T-cell (primary cell): ENCODE results near the gene GNS. TPM values are rescaled to one million over a fixed set of nuclear protein-coding genes. Genes with fewer than 3 reads are reported as not detected.

Source experiments
- ATAC-seq, 4 experiments: fragments of 200-7000 bp in 3 of 4; fragments of 150-1000 bp in 1 of 4; cut with Tn5 transposase; replicated peaks in 1 of 4; 1 replicate in 3 of 4; 2 replicates in 1 of 4; pipeline ENCODE4 v1.10.0; 2021; ENCODE audit warnings: moderate library complexity in 3 of 4, mild to moderate bottlenecking in 2 of 4, moderate number of reproducible peaks in 1 of 4
- CTCF ChIA-PET, 2 donors: fragments of 300-600 bp; sonication (Branson Sonifier 250); formaldehyde crosslinking; loops; one replicate each; lab custom pipeline; 2022; ENCODE audit warnings: antibody characterized with exemption in 2 of 2; lab: Charles Lee
- POLR2A ChIA-PET, 2 donors: fragments of 300-600 bp; sonication (Branson Sonifier 250); formaldehyde crosslinking; loops; one replicate each; lab custom pipeline; 2022; ENCODE audit warnings: antibody characterized with exemption in 2 of 2; lab: Charles Lee
- DNase-seq, 35 experiments: peaks; one replicate each; pipeline versions ENCODE4 v3.0.0 to v3.0.0-alpha.2; 2013 to 2023
- H3K27ac ChIP-seq: one replicate; pipeline ENCODE4 v1.5.1; 2013; ENCODE audit warnings: low read length
- H3K27me3 ChIP-seq, 2 experiments: replicated peaks in 1 of 2; 1 replicate in 1 of 2; 2 replicates in 1 of 2; pipeline versions ENCODE4 v1.6.1 to v1.7.0; 2013; ENCODE audit warnings: low read length in 1 of 2, mixed read lengths in 1 of 2; ENCODE audit not compliant: control insufficient read depth in 2 of 2, insufficient read depth in 2 of 2; ENCODE audit errors: extremely low read depth in 1 of 2
- H3K36me3 ChIP-seq, 2 donors: 1 replicate in 1 of 2; 2 replicates in 1 of 2; pipeline versions ENCODE4 v1.6.1 to v1.7.0; 2013; ENCODE audit warnings: low read length in 1 of 2; ENCODE audit not compliant: control insufficient read depth in 2 of 2, insufficient read depth in 1 of 2; ENCODE audit errors: extremely low read depth in 1 of 2
- H3K4me1 ChIP-seq, 2 experiments: 1 replicate in 1 of 2; 2 replicates in 1 of 2; pipeline versions ENCODE4 v1.6.1 to v1.7.0; 2013; ENCODE audit warnings: low read length in 2 of 2, mixed read lengths in 1 of 2; ENCODE audit not compliant: insufficient read depth in 2 of 2, control insufficient read depth in 1 of 2; ENCODE audit errors: extremely low read depth in 1 of 2
- H3K4me3 ChIP-seq, 2 donors: 1 replicate in 1 of 2; 2 replicates in 1 of 2; pipeline versions ENCODE4 v1.5.1 to v1.7.0; 2013; ENCODE audit warnings: mild to moderate bottlenecking in 2 of 2, low read length in 1 of 2, moderate library complexity in 1 of 2; ENCODE audit not compliant: control insufficient read depth in 1 of 2; ENCODE audit errors: extremely low read depth in 1 of 2
- H3K9me3 ChIP-seq: 2 replicates; pipeline ENCODE4 v1.7.0; 2013
- H3K27ac Mint-ChIP-seq, 2 donors: one replicate each; pipeline ENCODE4 v1.8.0; 2020 to 2021; ENCODE audit warnings: mild to moderate bottlenecking in 2 of 2, mixed read lengths in 2 of 2
- H3K27me3 Mint-ChIP-seq, 2 donors: one replicate each; pipeline ENCODE4 v1.8.0; 2021 to 2022; ENCODE audit warnings: mixed read lengths in 2 of 2
- H3K36me3 Mint-ChIP-seq: one replicate; pipeline ENCODE4 v1.8.0; 2021; ENCODE audit warnings: mixed read lengths
- H3K4me1 Mint-ChIP-seq, 3 donors: one replicate each; pipeline ENCODE4 v1.8.0; 2020 to 2022; ENCODE audit warnings: mixed read lengths in 3 of 3, mild to moderate bottlenecking in 1 of 3
- H3K4me3 Mint-ChIP-seq, 3 donors: one replicate each; pipeline ENCODE4 v1.8.0; 2020 to 2022; ENCODE audit warnings: mild to moderate bottlenecking in 3 of 3, mixed read lengths in 3 of 3, moderate library complexity in 3 of 3
- H3K9me3 Mint-ChIP-seq, 3 donors: one replicate each; pipeline ENCODE4 v1.8.0; 2020 to 2022; ENCODE audit warnings: mixed read lengths in 3 of 3
- WGBS: methylation state at CpG from one replicate; pipeline ENCODE4 v1.1.5; 2013; ENCODE audit warnings: missing lambda C conversion rate; ENCODE audit not compliant: insufficient coverage; 5-methylcytosine and 5-hydroxymethylcytosine counted together
- total RNA-seq, 35 experiments: library from RNA in 6 of 35; stranded (reverse) in 6 of 35; fragments of 120-200 nt in 1 of 35; gene quantifications; one replicate each; pipeline versions ENCODE4 v1.2.1 to v1.2.4 and lab custom pipeline; 2013 to 2026

Gene GNS
- total RNA-seq, 5 donors from 2014 or later (not counting 1 experiment from before 2014, with no cell fraction given): 22.9 to 29.4 (median 25.5) TPM

DNA sequence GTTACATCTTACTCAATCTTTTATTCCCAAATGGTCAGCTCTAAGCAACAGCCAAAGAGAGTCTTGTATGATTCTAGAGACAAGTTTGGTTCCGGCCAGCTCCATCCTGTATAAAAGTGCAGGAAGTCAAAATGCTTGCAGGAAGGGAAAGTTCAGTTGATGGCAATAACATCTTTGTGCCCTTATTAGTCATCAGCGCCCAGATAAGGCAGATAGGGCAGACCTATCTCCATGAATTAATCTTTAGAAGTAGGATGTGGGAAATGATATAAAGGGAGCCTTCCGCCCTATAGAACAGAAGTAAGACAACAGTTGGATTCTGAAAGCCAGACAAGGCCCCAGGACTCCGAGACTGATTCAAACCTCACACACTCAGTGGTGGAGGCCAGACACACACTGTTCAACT, 6.4 kb downstream of the GNS start:
- Mint-ChIP-seq H3K9me3 (no peaks in the 10 kb centered on the region), H3K27me3 (no peaks in the 10 kb centered on the region), H3K36me3 (peaks cover 48% of the 10 kb centered on the region), H3K4me1 (peaks cover 32 to 41% (median 38%) of the 10 kb centered on the region in 3 donors), H3K4me3 (no peak overlapping the region), H3K27ac (peak overlapping the region; percentile 17 to 63)
- Histone ChIP-seq H3K27ac (no peak overlapping the region), H3K4me1 (no peaks in the 10 kb centered on the region), H3K27me3 (no peaks in the 10 kb centered on the region), H3K4me3 (no peak overlapping the region), H3K36me3 (peaks cover 12 to 22% of the 10 kb centered on the region in 2 donors), H3K9me3 (no peaks in the 10 kb centered on the region)
- WGBS: 67% methylated on average over 2 of the region's 4 CpGs
- CTCF ChIA-PET: interaction anchor here in 1 of 2 donors (0.7 kb wide), 1 partner anchor 203 kb away, joined by 3 read pairs; no protein-coding TSS in a partner anchor
- POLR2A ChIA-PET: no interaction called here
- no peak for DNase-seq
- ATAC-seq: peak in 1 of 4 experiments; percentile 24

DNA sequence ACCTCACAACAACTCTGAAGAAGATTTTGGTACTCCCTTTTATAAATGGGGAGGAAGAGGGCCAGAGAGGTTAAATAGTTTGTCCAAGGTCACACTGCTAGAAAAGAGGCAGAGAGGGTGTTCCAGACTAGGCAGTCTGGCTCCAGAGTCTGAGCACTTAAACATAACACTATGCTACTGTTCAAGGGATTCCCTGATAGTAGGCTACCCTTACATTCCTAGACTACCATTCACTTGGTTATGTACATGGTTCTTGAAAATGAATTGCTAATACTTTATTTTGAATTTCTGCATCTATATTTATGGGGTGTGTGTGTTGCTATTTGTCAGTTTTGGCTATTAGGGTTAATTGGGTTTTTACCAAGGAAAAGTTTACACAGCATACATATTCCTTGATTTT, 7.2 kb downstream of the GNS start:
- no peaks in the 10 kb centered on the region for H3K27me3 ChIP-seq
- Mint-ChIP-seq H3K27me3 (no peaks in the 10 kb centered on the region), H3K4me3 (no peak overlapping the region), H3K4me1 (peaks cover 25 to 34% (median 31%) of the 10 kb centered on the region in 3 donors), H3K27ac (no peak overlapping the region), H3K36me3 (peaks cover 53% of the 10 kb centered on the region), H3K9me3 (no peaks in the 10 kb centered on the region)
- ChIA-PET CTCF (interaction anchor here in 1 of 2 donors (0.6 kb wide), 1 partner anchor 123 kb away, joined by 3 read pairs; no protein-coding TSS in a partner anchor), POLR2A (no interaction called here)
- H3K4me1 ChIP-seq: no peaks in the 10 kb centered on the region
- DNase-seq: no peak
- H3K9me3 ChIP-seq: no peaks in the 10 kb centered on the region
- ATAC-seq: no peak
- no peak overlapping the region for H3K4me3 ChIP-seq
- H3K27ac ChIP-seq: no peak overlapping the region
- H3K36me3 ChIP-seq: peaks cover 12 to 24% of the 10 kb centered on the region in 2 donors

DNA sequence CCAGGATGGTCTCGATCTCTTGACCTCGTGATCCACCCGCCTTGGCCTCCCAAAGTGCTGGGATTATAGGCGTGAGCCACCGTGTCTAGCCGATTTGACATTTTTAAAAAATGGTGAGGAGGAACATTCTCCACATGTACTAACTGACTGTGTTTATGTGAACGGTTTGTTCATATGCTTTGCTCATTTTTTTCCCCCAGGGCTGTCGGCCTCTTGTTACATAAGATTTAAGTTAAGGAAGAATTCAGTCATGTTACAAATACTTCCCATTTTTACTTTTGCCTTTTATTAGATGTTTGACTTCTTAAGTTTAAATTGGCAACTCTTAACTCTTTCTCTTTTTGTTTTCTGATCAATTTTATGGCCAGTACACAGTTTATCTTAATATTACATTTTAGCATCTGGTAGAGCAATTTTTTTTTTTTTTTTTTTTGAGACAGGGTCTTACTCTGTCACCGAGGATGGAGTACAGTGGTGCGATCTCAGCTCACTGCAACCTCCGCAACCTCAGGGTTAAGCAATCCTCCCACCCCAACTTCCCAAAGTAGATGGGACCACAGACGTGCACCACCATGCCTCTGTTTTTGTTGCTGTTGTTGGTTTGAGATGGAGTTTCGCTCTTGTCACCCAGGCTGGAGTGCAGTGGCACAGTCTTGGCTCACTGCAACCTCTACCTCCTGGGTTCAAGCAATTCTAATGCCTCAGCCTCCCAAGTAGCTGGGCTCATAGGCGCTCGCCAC, 9.6 kb downstream of the GNS start:
- POLR2A ChIA-PET: interaction anchor here in 1 of 2 donors (1.0 kb wide), 1 partner anchor 419 kb away, joined by 3 read pairs; no protein-coding TSS in a partner anchor

DNA sequence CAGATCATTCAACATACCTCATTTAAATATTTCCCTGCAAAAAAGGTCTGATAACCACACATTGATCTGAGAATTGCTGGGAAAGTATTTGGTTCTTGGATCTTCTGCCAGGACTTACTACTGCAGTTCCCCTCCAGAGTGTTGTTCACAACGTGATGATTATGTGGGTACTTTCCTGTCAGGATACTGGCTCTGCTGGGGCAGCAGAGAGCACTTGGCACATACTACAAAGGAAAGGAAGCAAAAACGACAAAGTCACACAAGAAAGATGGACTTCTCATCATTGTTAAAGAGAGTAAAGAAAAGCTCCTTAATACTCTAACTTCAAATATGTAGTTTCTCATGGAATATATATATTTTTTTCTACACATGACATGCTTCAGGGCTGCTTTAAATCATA, 11.5 kb downstream of the GNS start:
- DNase-seq (no peak), ATAC-seq (no peak)
- no peak overlapping the region for H3K4me3 Mint-ChIP-seq
- peaks cover 0 to 4% (median 4%) of the 10 kb centered on the region in 3 donors for H3K4me1 Mint-ChIP-seq
- POLR2A ChIA-PET: no interaction called here
- CTCF ChIA-PET: no interaction called here
- Histone ChIP-seq H3K36me3 (peaks cover 24 to 57% of the 10 kb centered on the region in 2 donors), H3K4me1 (no peaks in the 10 kb centered on the region), H3K27ac (no peak overlapping the region), H3K9me3 (no peaks in the 10 kb centered on the region), H3K27me3 (no peaks in the 10 kb centered on the region), H3K4me3 (no peak overlapping the region)
- H3K27ac Mint-ChIP-seq: no peak overlapping the region
- no CpG with 5 or more reads among the region's 2 CpGs for WGBS
- H3K27me3 Mint-ChIP-seq: no peaks in the 10 kb centered on the region
- no peaks in the 10 kb centered on the region for H3K9me3 Mint-ChIP-seq
- peaks cover 71% of the 10 kb centered on the region for H3K36me3 Mint-ChIP-seq

More for the DNA sequence above, 9.6 kb downstream of the GNS start:
- Histone ChIP-seq H3K4me3 (no peak overlapping the region), H3K9me3 (no peaks in the 10 kb centered on the region), H3K27me3 (no peaks in the 10 kb centered on the region), H3K36me3 (peaks cover 19 to 40% of the 10 kb centered on the region in 2 donors), H3K4me1 (no peaks in the 10 kb centered on the region), H3K27ac (no peak overlapping the region)
- DNase-seq (no peak), ATAC-seq (no peak)
- Mint-ChIP-seq H3K27me3 (no peaks in the 10 kb centered on the region), H3K9me3 (no peaks in the 10 kb centered on the region), H3K27ac (peak overlapping the region in 1 of 2 donors; percentile 55), H3K36me3 (peaks cover 64% of the 10 kb centered on the region), H3K4me1 (peaks cover 12 to 18% (median 17%) of the 10 kb centered on the region in 3 donors), H3K4me3 (no peak overlapping the region)
- CTCF ChIA-PET: interaction anchor here (0.7 kb wide), 2 partner anchors 53 to 1074 kb away, joined by 4 to 6 read pairs; no protein-coding TSS in a partner anchor
- 80% methylated on average over 3 of the region's 15 CpGs for WGBS

DNA sequence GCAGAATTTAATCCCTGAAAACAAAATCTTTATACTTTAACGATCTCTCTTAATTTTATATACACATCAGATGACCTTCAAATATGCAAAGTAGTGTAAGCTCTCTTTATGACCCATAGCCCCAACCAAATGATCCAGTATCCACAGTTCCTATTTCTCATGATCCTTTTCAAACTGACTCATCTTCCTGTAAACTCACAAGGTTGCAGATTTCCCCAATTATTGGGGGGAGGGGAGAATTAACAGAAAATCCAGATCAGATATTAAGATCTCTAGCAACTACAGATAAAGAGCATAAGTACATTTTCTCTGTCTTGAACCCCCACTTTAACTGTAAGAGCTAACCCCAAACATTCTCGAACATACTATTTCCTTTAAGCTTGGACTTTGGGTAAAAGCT, 12.5 kb downstream of the GNS start:
- H3K4me3 Mint-ChIP-seq: no peak overlapping the region
- no peaks in the 10 kb centered on the region for H3K27me3 ChIP-seq
- peaks cover 32 to 60% of the 10 kb centered on the region in 2 donors for H3K36me3 ChIP-seq

DNA sequence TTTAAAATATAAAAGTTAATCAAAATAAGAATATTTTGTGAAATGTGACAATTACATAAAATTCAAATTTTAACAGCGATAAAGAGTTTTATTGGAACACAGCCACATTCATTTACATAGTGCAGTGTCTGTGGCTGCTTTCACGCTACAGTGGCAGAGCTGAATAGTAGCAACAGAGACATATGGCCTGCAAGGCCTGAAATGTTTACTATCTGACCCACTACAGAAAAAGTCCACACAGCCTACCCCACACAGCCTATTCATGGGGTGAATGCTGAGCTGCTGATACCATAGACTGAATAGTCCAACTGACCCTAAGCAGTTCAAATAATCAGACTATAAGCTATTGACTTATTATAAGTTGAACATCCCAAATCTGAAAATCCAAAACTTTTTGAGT, 13.2 kb downstream of the GNS start:
- no CpG with 5 or more reads among the region's 2 CpGs for WGBS

More for the DNA sequence above, 12.5 kb downstream of the GNS start:
- ChIA-PET CTCF (interaction anchor here in 1 of 2 donors (0.6 kb wide), 1 partner anchor 195 kb away, joined by 3 read pairs; no protein-coding TSS in a partner anchor), POLR2A (no interaction called here)
- Mint-ChIP-seq H3K9me3 (no peaks in the 10 kb centered on the region), H3K4me1 (peaks cover 0 to 3% (median 2%) of the 10 kb centered on the region in 3 donors), H3K27ac (no peak overlapping the region), H3K36me3 (peaks cover 71% of the 10 kb centered on the region), H3K27me3 (no peaks in the 10 kb centered on the region)
- Histone ChIP-seq H3K4me3 (no peak overlapping the region), H3K9me3 (no peaks in the 10 kb centered on the region), H3K27ac (no peak overlapping the region), H3K4me1 (no peaks in the 10 kb centered on the region)
- WGBS: no CpG with 5 or more reads among the region's 2 CpGs
- ATAC-seq (no peak), DNase-seq (no peak)

More for the DNA sequence above, 13.2 kb downstream of the GNS start:
- DNase-seq (no peak), ATAC-seq (no peak)
- H3K27ac ChIP-seq: no peak overlapping the region
- Mint-ChIP-seq H3K27me3 (no peaks in the 10 kb centered on the region), H3K27ac (no peak overlapping the region), H3K36me3 (peaks cover 71% of the 10 kb centered on the region), H3K4me3 (no peak overlapping the region), H3K9me3 (no peaks in the 10 kb centered on the region), H3K4me1 (peaks cover 0 to 3% (median 2%) of the 10 kb centered on the region in 3 donors)
- POLR2A ChIA-PET: no interaction called here
- peaks cover 32 to 60% of the 10 kb centered on the region in 2 donors for H3K36me3 ChIP-seq
- CTCF ChIA-PET: interaction anchor here in 1 of 2 donors (0.6 kb wide), 1 partner anchor 194 kb away, joined by 3 read pairs; no protein-coding TSS in a partner anchor
- H3K4me3 ChIP-seq: no peak overlapping the region
- H3K4me1 ChIP-seq: no peaks in the 10 kb centered on the region
- no peaks in the 10 kb centered on the region for H3K9me3 ChIP-seq
- no peaks in the 10 kb centered on the region for H3K27me3 ChIP-seq
